H9 (cell line): ENCODE measurements around the gene ATRN. TPM values are rescaled to one million over a fixed set of nuclear protein-coding genes. Genes with fewer than 3 reads are reported as not detected.
"Not testable (repeated sequence)": the region's sequence is repeated elsewhere in the genome, so short reads cannot be mapped to it uniquely, and the experiment has no call there.

Experiments
- DNase-seq: peaks from one replicate; pipeline ENCODE4 v3.0.0-alpha.2; 2017
- H2AFZ ChIP-seq: one replicate; pipeline ENCODE4 v1.6.1; 2013; ENCODE audit warnings: mild to moderate bottlenecking, low read length, control low read depth, moderate library complexity
- H2AK5ac ChIP-seq: 2 replicates; pipeline ENCODE4 v1.6.1; 2013; ENCODE audit warnings: low read length, control low read depth, mixed read lengths; ENCODE audit not compliant: insufficient read length
- H2BK120ac ChIP-seq: one replicate; pipeline ENCODE4 v1.6.1; 2013; ENCODE audit warnings: low read depth, mild to moderate bottlenecking, low read length, control low read depth, inconsistent platforms; ENCODE audit not compliant: poor library complexity, severe bottlenecking
- H2BK12ac ChIP-seq: 2 replicates; pipeline ENCODE4 v1.6.1; 2013; ENCODE audit warnings: low read length, control low read depth, mixed read lengths, low read depth; ENCODE audit not compliant: insufficient read length
- H2BK15ac ChIP-seq: 2 replicates; pipeline ENCODE4 v1.6.1; 2013; ENCODE audit warnings: low read depth, low read length, control low read depth
- H2BK20ac ChIP-seq: one replicate; pipeline ENCODE4 v1.6.1; 2013; ENCODE audit warnings: low read depth, mild to moderate bottlenecking, low read length, control low read depth, inconsistent platforms; ENCODE audit not compliant: poor library complexity, severe bottlenecking
- H2BK5ac ChIP-seq: 2 replicates; pipeline ENCODE4 v1.6.1; 2013; ENCODE audit warnings: low read length, control low read depth, mixed read lengths; ENCODE audit not compliant: insufficient read length
- H3K14ac ChIP-seq: 2 replicates; pipeline ENCODE4 v1.6.1; 2013; ENCODE audit warnings: low read length, control low read depth; ENCODE audit not compliant: insufficient read depth
- H3K18ac ChIP-seq: 2 replicates; pipeline ENCODE4 v1.6.1; 2013; ENCODE audit warnings: low read depth, mild to moderate bottlenecking, mixed read lengths, low read length, control low read depth; ENCODE audit not compliant: insufficient read length
- H3K23ac ChIP-seq: 2 replicates; pipeline ENCODE4 v1.6.1; 2013; ENCODE audit warnings: low read length, control low read depth, mixed read lengths, low read depth; ENCODE audit not compliant: insufficient read length
- H3K23me2 ChIP-seq: 2 replicates; pipeline ENCODE4 v1.6.1; 2013; ENCODE audit warnings: low read depth, mild to moderate bottlenecking, mixed read lengths, low read length, control low read depth; ENCODE audit not compliant: insufficient read length, poor library complexity, severe bottlenecking
- H3K27ac ChIP-seq: 2 replicates; pipeline ENCODE4 v1.5.1; 2013; ENCODE audit warnings: low read length, control low read depth, mixed read lengths, low read depth; ENCODE audit not compliant: insufficient read length
- H3K27me3 ChIP-seq: 2 replicates; pipeline ENCODE4 v1.6.1; 2013; ENCODE audit warnings: low read length, control low read depth, inconsistent platforms; ENCODE audit not compliant: insufficient read depth
- H3K4ac ChIP-seq: 2 replicates; pipeline ENCODE4 v1.6.1; 2013; ENCODE audit warnings: low read depth, mild to moderate bottlenecking, control low read depth, inconsistent platforms, low read length, moderate library complexity
- H3K4me1 ChIP-seq: 2 replicates; pipeline ENCODE4 v1.6.1; 2013; ENCODE audit warnings: low read length, control low read depth, inconsistent platforms; ENCODE audit not compliant: insufficient read depth
- H3K4me2 ChIP-seq: 2 replicates; pipeline ENCODE4 v1.6.1; 2013; ENCODE audit warnings: low read length, control low read depth, mixed read lengths; ENCODE audit not compliant: insufficient read length, insufficient read depth
- H3K56ac ChIP-seq: 2 replicates; pipeline ENCODE4 v1.6.1; 2013; ENCODE audit warnings: low read depth, mild to moderate bottlenecking, mixed read lengths, low read length, control low read depth; ENCODE audit not compliant: insufficient read length
- H3K79me1 ChIP-seq: 2 replicates; pipeline ENCODE4 v1.6.1; 2013; ENCODE audit warnings: low read depth, mild to moderate bottlenecking, moderate library complexity, low read length, control low read depth, inconsistent platforms; ENCODE audit not compliant: insufficient read depth, poor library complexity, severe bottlenecking
- H3K79me2 ChIP-seq: 2 replicates; pipeline ENCODE4 v1.6.1; 2013; ENCODE audit warnings: low read length, control low read depth, inconsistent platforms; ENCODE audit not compliant: insufficient read depth
- H3K9ac ChIP-seq: 2 replicates; pipeline ENCODE4 v1.6.1; 2013; ENCODE audit warnings: low read length, control low read depth, mixed read lengths; ENCODE audit not compliant: insufficient read length; ENCODE audit errors: extremely low read depth
- H3K9me3 ChIP-seq: one replicate; pipeline ENCODE4 v1.6.1; 2013; ENCODE audit warnings: low read depth, low read length, inconsistent platforms; ENCODE audit not compliant: control insufficient read depth
- H3T11ph ChIP-seq: one replicate; pipeline ENCODE4 v1.6.1; 2013; ENCODE audit warnings: mild to moderate bottlenecking, low read length, control low read depth, inconsistent platforms
- H4K20me1 ChIP-seq: one replicate; pipeline ENCODE4 v1.6.1; 2013; ENCODE audit not compliant: control insufficient read depth, insufficient read length, insufficient read depth
- H4K5ac ChIP-seq: 2 replicates; pipeline ENCODE4 v1.6.1; 2013; ENCODE audit warnings: low read depth, mild to moderate bottlenecking, mixed read lengths, low read length, control low read depth; ENCODE audit not compliant: insufficient read length
- H4K8ac ChIP-seq: replicated peaks from 2 replicates; pipeline ENCODE4 v1.6.1; 2013; ENCODE audit warnings: low read length, control low read depth, mixed read lengths, low read depth; ENCODE audit not compliant: insufficient read length
- H4K91ac ChIP-seq: 2 replicates; pipeline ENCODE4 v1.6.1; 2013; ENCODE audit warnings: low read depth, mild to moderate bottlenecking, moderate library complexity, mixed read lengths, low read length, control low read depth; ENCODE audit not compliant: insufficient read length
- H3K27ac Mint-ChIP-seq, 3 experiments: 2 replicates in 2 of 3; 3 replicates in 1 of 3; pipeline ENCODE4 v1.8.0; 2020 to 2021; ENCODE audit warnings: mixed read lengths in 3 of 3, mild to moderate bottlenecking in 1 of 3, moderate library complexity in 1 of 3
- H3K27me3 Mint-ChIP-seq: 2 replicates; pipeline ENCODE4 v1.8.0; 2021; ENCODE audit warnings: low read depth, mild to moderate bottlenecking, moderate library complexity, mixed read lengths
- H3K36me3 Mint-ChIP-seq, 3 experiments: 2 replicates in 2 of 3; 3 replicates in 1 of 3; pipeline ENCODE4 v1.8.0; 2020 to 2021; ENCODE audit warnings: low read depth in 3 of 3, mixed read lengths in 3 of 3; ENCODE audit not compliant: insufficient read depth in 1 of 3
- H3K4me1 Mint-ChIP-seq, 2 experiments: 2 replicates each; pipeline ENCODE4 v1.8.0; 2020; ENCODE audit warnings: mixed read lengths in 2 of 2
- H3K4me3 Mint-ChIP-seq, 2 experiments: 2 replicates in 1 of 2; 3 replicates in 1 of 2; pipeline ENCODE4 v1.8.0; 2020 to 2021; ENCODE audit warnings: mild to moderate bottlenecking in 2 of 2, mixed read lengths in 2 of 2, moderate library complexity in 1 of 2
- H3K9me3 Mint-ChIP-seq, 2 experiments: 2 replicates in 1 of 2; 3 replicates in 1 of 2; pipeline ENCODE4 v1.8.0; 2020; ENCODE audit warnings: mild to moderate bottlenecking in 2 of 2, mixed read lengths in 2 of 2, moderate library complexity in 1 of 2
- CTCF ChIP-seq: fragments of 200-600 bp; sonication (generic); conservative IDR thresholded peaks from 3 replicates; pipeline ENCODE4 v1.8.0; 2021; ENCODE audit warnings: antibody characterized with exemption, mild to moderate bottlenecking
- WGBS: extraction: QIAGEN DNeasy Blood & Tissue Kit; methylation state at CpG from one replicate; pipeline ENCODE4 v1.1.7; 2013; ENCODE audit warnings: missing lambda C conversion rate, low lambda C conversion rate, mixed read lengths; ENCODE audit not compliant: insufficient read length; ENCODE audit errors: extremely low coverage; 5-methylcytosine and 5-hydroxymethylcytosine counted together
- total RNA-seq: library from RNA; stranded (reverse); gene quantifications from 2 replicates; pipeline ENCODE4 v1.2.1, GENCODE V29; 2021

ATRN gene
- total RNA-seq, 1 experiment from 2014 or later: 23.1 TPM

DNA sequence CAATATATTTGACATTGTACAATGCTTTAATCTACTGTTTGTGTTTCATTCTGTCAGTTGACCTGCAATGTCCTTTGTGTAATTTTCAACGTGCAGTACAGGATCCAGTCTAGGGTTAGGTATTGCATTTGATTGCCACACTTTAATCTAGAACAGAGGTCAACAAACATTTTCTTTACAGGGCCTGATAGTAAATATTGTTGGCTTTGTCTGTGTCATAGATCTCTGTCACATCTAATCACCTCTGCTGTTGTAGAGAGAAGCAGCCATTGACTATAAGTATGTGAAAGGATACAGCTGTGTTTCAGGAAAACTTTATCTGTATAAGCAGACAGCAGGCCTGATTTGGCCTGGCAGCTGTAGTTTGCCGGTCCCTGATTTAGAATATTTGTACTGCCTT is 39.3 kb downstream of the ATRN start:
- H4K5ac ChIP-seq: no peak overlapping the region
- no peak overlapping the region for H3K27ac ChIP-seq
- no peak overlapping the region for H3K23ac ChIP-seq
- H3K4me2 ChIP-seq: no peak overlapping the region
- H3K9me3 ChIP-seq: no peaks in the 10 kb centered on the region
- no peak for DNase-seq
- no peak overlapping the region for H3K56ac ChIP-seq
- H2AK5ac ChIP-seq: no peak overlapping the region
- no peaks in the 10 kb centered on the region for H4K20me1 ChIP-seq
- no peaks in the 10 kb centered on the region for H3K27me3 ChIP-seq
- H3K27me3 Mint-ChIP-seq: no peaks in the 10 kb centered on the region
- no peak overlapping the region for H2BK15ac ChIP-seq
- H3K14ac ChIP-seq: no peak overlapping the region
- no peak overlapping the region for H3K4me3 Mint-ChIP-seq
- H3K36me3 Mint-ChIP-seq: no peaks in the 10 kb centered on the region
- no peak overlapping the region for H3K9ac ChIP-seq
- H2BK5ac ChIP-seq: no peak overlapping the region
- no peak overlapping the region for H2BK20ac ChIP-seq
- H4K91ac ChIP-seq: no peak overlapping the region
- H3K27ac Mint-ChIP-seq: no peak overlapping the region
- H2BK120ac ChIP-seq: no peak overlapping the region
- H3K4me1 Mint-ChIP-seq: no peaks in the 10 kb centered on the region
- H3K4ac ChIP-seq: no peak overlapping the region
- H2BK12ac ChIP-seq: no peak overlapping the region
- no peaks in the 10 kb centered on the region for H3K23me2 ChIP-seq
- H2AFZ ChIP-seq: no peak overlapping the region
- no peaks in the 10 kb centered on the region for H3K79me1 ChIP-seq
- no peak overlapping the region for H3T11ph ChIP-seq
- no peaks in the 10 kb centered on the region for H3K79me2 ChIP-seq
- no peaks in the 10 kb centered on the region for H3K4me1 ChIP-seq
- H3K9me3 Mint-ChIP-seq: peaks cover 0 to 4% of the 10 kb centered on the region in 2 experiments; a peak in 1 of 5 replicates
- WGBS: no CpG with 5 or more reads among the region's 2 CpGs
- H3K18ac ChIP-seq: no peak overlapping the region
- TF ChIP-seq CTCF: no peak
- no peak overlapping the region for H4K8ac ChIP-seq

DNA sequence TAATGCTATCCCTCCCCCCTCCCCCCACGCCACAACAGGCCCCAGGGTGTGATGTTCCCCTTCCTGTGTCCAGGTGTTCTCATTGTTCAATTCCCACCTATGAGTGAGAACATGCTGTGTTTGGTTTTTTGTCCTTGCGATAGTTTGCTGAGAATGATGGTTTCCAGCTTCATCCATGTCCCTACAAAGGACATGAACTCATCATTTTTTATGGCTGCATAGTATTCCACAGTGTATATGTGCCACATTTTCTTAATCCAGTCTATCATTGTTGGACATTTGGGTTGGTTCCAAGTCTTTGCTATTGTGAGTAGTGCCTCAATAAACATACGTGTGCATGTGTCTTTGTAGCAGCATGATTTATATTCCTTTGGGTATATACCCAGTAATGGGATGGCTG is 41.4 kb downstream of the ATRN start:
- H2BK5ac ChIP-seq, H3K4me1 Mint-ChIP-seq, H2BK20ac ChIP-seq, H3K9ac ChIP-seq, H2BK120ac ChIP-seq, H3K18ac ChIP-seq, H3K27me3 ChIP-seq, H3K27ac ChIP-seq, H3K4me2 ChIP-seq, H2BK15ac ChIP-seq, H3K9me3 ChIP-seq, H3K23ac ChIP-seq, H2AFZ ChIP-seq, H3K79me2 ChIP-seq, H2BK12ac ChIP-seq, DNase-seq, H3K27me3 Mint-ChIP-seq, H3K56ac ChIP-seq, H3K27ac Mint-ChIP-seq, H2AK5ac ChIP-seq, H4K5ac ChIP-seq, H3K36me3 Mint-ChIP-seq, H4K20me1 ChIP-seq, H3K4ac ChIP-seq, H3T11ph ChIP-seq, H3K9me3 Mint-ChIP-seq, H4K8ac ChIP-seq, H3K79me1 ChIP-seq, H3K23me2 ChIP-seq, H3K4me3 Mint-ChIP-seq, H4K91ac ChIP-seq, H3K14ac ChIP-seq, H3K4me1 ChIP-seq: not testable (repeated sequence)
- WGBS: no CpG with 5 or more reads among the region's 3 CpGs
